K562 (cell line): ENCODE results near the gene STK4. TPM values are rescaled to one million over a fixed set of nuclear protein-coding genes. Genes with fewer than 3 reads are reported as not detected.

Experiments used
- ATAC-seq: fragments of 200-7000 bp; cut with Tn5 transposase; 3 replicates; pipeline ENCODE4 v1.9.1; 2020; ENCODE audit warnings: moderate library complexity
- BruUV-seq: library from RNA; stranded (reverse); fragments of 400-500 nt; replicated peaks from 2 replicates; lab custom pipeline; 2021; lab: Mats Ljungman, UMichigan
- CTCF ChIA-PET: fragments of 300-600 bp; formaldehyde crosslinking; extraction: SDS; loops from one replicate; lab custom pipeline; 2021; ENCODE audit warnings: low intra/inter-chr PET ratio; lab: Yijun Ruan, JAX
- POLR2A ChIA-PET: fragments of 300-600, 350-650 bp; sonication (Branson Sonifier 250); formaldehyde crosslinking; extraction: SDS; loops from one replicate; lab custom pipeline; 2021; ENCODE audit warnings: antibody characterized with exemption, inconsistent platforms; lab: Yijun Ruan, JAX
- DNase-seq, 4 experiments: peaks; one replicate each; pipeline versions ENCODE4 v3.0.0 to v3.0.0-alpha.2; 2011 to 2018; ENCODE audit warnings: low spot score in 3 of 4, mixed read lengths in 3 of 4; ENCODE audit errors: extremely low read depth in 1 of 4
- FAIRE-seq: peaks from 2 replicates; lab custom pipeline; 2011; peaks lifted over from hg19 to GRCh38; lab: Jason Lieb, UNC
- H2AFZ ChIP-seq: 2 replicates; pipeline ENCODE4 v1.6.0; 2011; ENCODE audit warnings: low read depth, low read length, control low read depth, inconsistent platforms
- H3K27ac ChIP-seq: fragments of 200-600 bp; 3 replicates; pipeline ENCODE4 v1.8.0; 2011; ENCODE audit warnings: low read depth, mild to moderate bottlenecking, control low read depth, inconsistent platforms, low read length, moderate library complexity, mixed read lengths; ENCODE audit errors: extremely low read depth
- H3K27me3 ChIP-seq, 2 experiments: fragments of 300-600 bp in 1 of 2; 2 replicates in 1 of 2; 3 replicates in 1 of 2; pipeline versions ENCODE4 v1.6.0 to v1.8.0; 2011; ENCODE audit warnings: inconsistent platforms in 2 of 2, low read length in 2 of 2, mild to moderate bottlenecking in 1 of 2, mixed read lengths in 1 of 2, moderate library complexity in 1 of 2; ENCODE audit not compliant: control insufficient read depth in 2 of 2, insufficient read depth in 2 of 2
- H3K36me3 ChIP-seq: fragments of 300-600 bp; 3 replicates; pipeline ENCODE4 v1.8.0; 2011; ENCODE audit warnings: mild to moderate bottlenecking, low read length, inconsistent platforms; ENCODE audit not compliant: control insufficient read depth, insufficient read depth
- H3K4me1 ChIP-seq, 2 experiments: fragments of 200-600 bp in 1 of 2; replicated peaks in 1 of 2; 2 replicates in 1 of 2; 3 replicates in 1 of 2; pipeline versions ENCODE4 v1.5.1 to v1.8.0; 2011; ENCODE audit warnings: inconsistent platforms in 2 of 2, low read length in 2 of 2, mild to moderate bottlenecking in 1 of 2, mixed read lengths in 1 of 2, moderate library complexity in 1 of 2; ENCODE audit not compliant: control insufficient read depth in 2 of 2, insufficient read depth in 2 of 2
- H3K4me2 ChIP-seq: 2 replicates; pipeline ENCODE4 v1.6.1; 2011; ENCODE audit warnings: low read length, control low read depth, inconsistent platforms, mixed read lengths; ENCODE audit not compliant: insufficient read depth
- H3K4me3 ChIP-seq: fragments of 200-600 bp; sonication (generic), shearing (Covaris generic); 2 replicates; pipeline ENCODE4 v1.5.1; 2016; ENCODE audit warnings: control low read depth, inconsistent platforms
- H3K79me2 ChIP-seq: fragments of 200-600 bp; 3 replicates; pipeline ENCODE4 v1.8.0; 2011; ENCODE audit warnings: low read length, inconsistent platforms; ENCODE audit not compliant: control insufficient read depth, insufficient read depth
- H3K9ac ChIP-seq, 2 experiments: 2 replicates each; pipeline versions ENCODE4 v1.6.0 to v1.6.1; 2011; ENCODE audit warnings: low read depth in 2 of 2, low read length in 2 of 2, control low read depth in 1 of 2, inconsistent platforms in 1 of 2, mild to moderate bottlenecking in 1 of 2, mixed read lengths in 1 of 2; ENCODE audit not compliant: insufficient read depth in 1 of 2
- H3K9me1 ChIP-seq: one replicate; pipeline ENCODE4 v1.6.0; 2011; ENCODE audit warnings: inconsistent platforms, mild to moderate bottlenecking, low read length, moderate library complexity; ENCODE audit not compliant: control insufficient read depth, insufficient read depth
- H3K9me3 ChIP-seq: replicated peaks from 2 replicates; pipeline ENCODE4 v1.5.1; 2011; ENCODE audit warnings: low read depth, low read length, inconsistent platforms; ENCODE audit not compliant: control insufficient read depth, insufficient read depth
- H4K20me1 ChIP-seq: replicated peaks from 2 replicates; pipeline ENCODE4 v1.6.1; 2011; ENCODE audit warnings: low read length, inconsistent platforms, mixed read lengths; ENCODE audit not compliant: control insufficient read depth, insufficient read depth
- HDAC8 ChIP-seq: fragments of 450-650 bp; IDR thresholded peaks from 2 replicates; pipeline ENCODE4 v1.6.1; 2016; ENCODE audit warnings: mild to moderate bottlenecking, missing genetic modification characterization, moderate library complexity, missing compliant biosample characterization
- IFI16 ChIP-seq: fragments of 250-450 bp; sonication (Bioruptor Pico); IDR thresholded peaks from 2 replicates; pipeline ENCODE4 v2.1.2; 2022; ENCODE audit warnings: mild to moderate bottlenecking, inconsistent platforms
- POLR2AphosphoS5 ChIP-seq: IDR thresholded peaks from 2 replicates; pipeline ENCODE4 v1.6.1; 2011; ENCODE audit warnings: mild to moderate bottlenecking, low read depth, low read length, moderate library complexity; ENCODE audit not compliant: control insufficient read depth, insufficient read depth
- SIN3A ChIP-seq, 2 experiments: fragments of 150-350 bp in 1 of 2; IDR thresholded peaks; 2 replicates each; pipeline ENCODE4 v1.6.1; 2011 to 2016; ENCODE audit warnings: borderline replicate concordance in 2 of 2, low read depth in 2 of 2, low read length in 2 of 2, mild to moderate bottlenecking in 2 of 2, moderate library complexity in 2 of 2; ENCODE audit not compliant: control insufficient read depth in 1 of 2
- SMARCE1 ChIP-seq: fragments of 450-650 bp; IDR thresholded peaks from 2 replicates; pipeline ENCODE4 v1.7.1; 2016; ENCODE audit warnings: mild to moderate bottlenecking
- ZNF551 ChIP-seq: fragments of 250-450 bp; sonication (Bioruptor Pico); IDR thresholded peaks from 2 replicates; pipeline ENCODE4 v1.5.0; 2021; ENCODE audit warnings: mild to moderate bottlenecking, moderate library complexity
- ZNF586 ChIP-seq: fragments of 450-650 bp; formaldehyde crosslinking; conservative IDR thresholded peaks from 2 replicates; pipeline ENCODE4 v1.4.0; 2020; ENCODE audit warnings: mild to moderate bottlenecking, moderate library complexity
- ZNF780A ChIP-seq: fragments of 250-450 bp; sonication (Bioruptor Pico); IDR thresholded peaks from 2 replicates; pipeline ENCODE4 v1.5.0; 2021; ENCODE audit warnings: mild to moderate bottlenecking
- WGBS: fragments of 100-300 bp; shearing (Covaris generic); methylation state at CpG from one replicate; pipeline ENCODE4 v1.1.6; 2016; ENCODE audit warnings: low coverage, mixed read lengths; ENCODE audit not compliant: insufficient coverage; ENCODE audit errors: missing lambda C conversion rate; 5-methylcytosine and 5-hydroxymethylcytosine counted together
- in situ Hi-C: fragments of 300-500 bp; cut with MboI; formaldehyde crosslinking; loops from 4 replicates; pipeline ENCODE4 v1.15.0; 2018; ENCODE audit warnings: inconsistent platforms, mixed read lengths
- intact Hi-C: fragments of 100-400 bp; cut with micrococcal nuclease; formaldehyde crosslinking; loops from 2 replicates; pipeline ENCODE4 v1.14.2; 2022
- polyA plus RNA-seq, 8 experiments: library from polyadenylated mRNA; depleted of rRNA in 4 of 8; stranded (reverse) in 5 of 8; unstranded in 3 of 8; fragments of >200 nt; fragmentation: Nextera tagmentation in 2 of 8; fragmentation: Illumina TruSeq in 1 of 8; extraction: Ambion mirVana in 2 of 8; extraction: Trizol in 1 of 8; gene quantifications; 2 replicates each; pipeline versions ENCODE4 v1.2.1 to v1.2.3, GENCODE V29; 2011 to 2014; ENCODE audit warnings: inconsistent platforms in 1 of 8, missing spikeins in 1 of 8
- total RNA-seq, 7 experiments: library from RNA; depleted of rRNA in 6 of 7; stranded (reverse); fragments of >200 nt in 6 of 7; fragmentation: Illumina TruSeq in 2 of 7; extraction: Trizol in 2 of 7; gene quantifications; 2 replicates each; pipeline versions ENCODE4 v1.2.1 to v1.2.3, GENCODE V29; 2011 to 2021; ENCODE audit warnings: low replicate concordance in 1 of 7

STK4 gene
- total and polyA plus RNA-seq, 9 of the 15 experiments (the other 6 are each of a cell fraction or from before 2014, with no cell fraction given): 11.9 to 30.6 (median 22.2) TPM

GRCh38 chr20:45060294-45060693, 94.0 kb downstream of the STK4 start:
- ATAC-seq: no peak
- Histone ChIP-seq H3K4me3 (no peak overlapping the region), H3K9me3 (no peaks in the 10 kb centered on the region), H4K20me1 (no peaks in the 10 kb centered on the region), H2AFZ (no peak overlapping the region), H3K4me2 (no peak overlapping the region), H3K27ac (no peak overlapping the region), H3K27me3 (no peaks in the 10 kb centered on the region), H3K36me3 (peaks cover 26% of the 10 kb centered on the region), H3K4me1 (no peaks in the 10 kb centered on the region), H3K9ac (no peak overlapping the region), H3K9me1 (no peaks in the 10 kb centered on the region), H3K79me2 (no peaks in the 10 kb centered on the region; the same call in 2 of the 3 replicates)
- intact Hi-C loops (no loop called here), in situ Hi-C loops (no loop called here)
- CTCF ChIA-PET: no interaction called here
- BruUV-seq: no TSS peak
- DNase-seq: no peak
- 44% methylated on average over 4 of the region's 4 CpGs for WGBS
- no peak for FAIRE-seq
- TF ChIP-seq SIN3A (IDR thresholded peaks at IDR 0.05; ENCODE audit: borderline replicate concordance in 2 of 2, control insufficient read depth in 1 of 2, low read depth in 2 of 2, low read length in 2 of 2) (no peak), SMARCE1 (no peak), HDAC8 (no peak)
- TF ChIP-seq, all 486 proteins: peak for 0
- POLR2A ChIA-PET: interaction anchor here (1.1 to 2.0 kb wide), 2 partner anchors 11 to 12 kb away, joined by 4 to 5 read pairs; no protein-coding TSS in a partner anchor

GRCh38 chr20:45061244-45061643, 94.9 kb downstream of the STK4 start:
- Histone ChIP-seq H3K9ac (no peak overlapping the region), H3K27me3 (no peaks in the 10 kb centered on the region), H3K9me3 (no peaks in the 10 kb centered on the region), H3K4me1 (no peaks in the 10 kb centered on the region), H3K9me1 (no peaks in the 10 kb centered on the region), H3K4me2 (no peak overlapping the region), H3K36me3 (peaks cover 25% of the 10 kb centered on the region), H4K20me1 (no peaks in the 10 kb centered on the region), H3K27ac (no peak overlapping the region), H3K4me3 (no peak overlapping the region), H3K79me2 (no peaks in the 10 kb centered on the region; the same call in 2 of the 3 replicates), H2AFZ (no peak overlapping the region)
- in situ Hi-C loops (no loop called here), intact Hi-C loops (no loop called here)
- 73% methylated on average over 4 of the region's 4 CpGs for WGBS
- POLR2A ChIA-PET: interaction anchor here (1.1 to 2.0 kb wide), 3 partner anchors 10 to 12 kb away, joined by 4 to 5 read pairs (median 4); no protein-coding TSS in a partner anchor
- FAIRE-seq (no peak), DNase-seq (no peak), ATAC-seq (no peak)
- CTCF ChIA-PET: no interaction called here
- no TSS peak for BruUV-seq
- TF ChIP-seq IFI16 (CRISPR knock-in tag) (no peak), ZNF780A (CRISPR knock-in tag) (no peak), ZNF586 (CRISPR knock-in tag) (no peak), ZNF551 (no peak), POLR2AphosphoS5 (no peak)
